ENCODE results near the gene LSP1. TPM values are rescaled to one million over a fixed set of nuclear protein-coding genes. Genes with fewer than 3 reads are reported as not detected.
A peak's percentile ranks its signal among the peaks of the same experiment; 100 is the strongest.

The LSP1 gene
- total and polyA plus RNA-seq, 7 donors: 8.7 to 80.2 (median 32.7) TPM

DNA sequence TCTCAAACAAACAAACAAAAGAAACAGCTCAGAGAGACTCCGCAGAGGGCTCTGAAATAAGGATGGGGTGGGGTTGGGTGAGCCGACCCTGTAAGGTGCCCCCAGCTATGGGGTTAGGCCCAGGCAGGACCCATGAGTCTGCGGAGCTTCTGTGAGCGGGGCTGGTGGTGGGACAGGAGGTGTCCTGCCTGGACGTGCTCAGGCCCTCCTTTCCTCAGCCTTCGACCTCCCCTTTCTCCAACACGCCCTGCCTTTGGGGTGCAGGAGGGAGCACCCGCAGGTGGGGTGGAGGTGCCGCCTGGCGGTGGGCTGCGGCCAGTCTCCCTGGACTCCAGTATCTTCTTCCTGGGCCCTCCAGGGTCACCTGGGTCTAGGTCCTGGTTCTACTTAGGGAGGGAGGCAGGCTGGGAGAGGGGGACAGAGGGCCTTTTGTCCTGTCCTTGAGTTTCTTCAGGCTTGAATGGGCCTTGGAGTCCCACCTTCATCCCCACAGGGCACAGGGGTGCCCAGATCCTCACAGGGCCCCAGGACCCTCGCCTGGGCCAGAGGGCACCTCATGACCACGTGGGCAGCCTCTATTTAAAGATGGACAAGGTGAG, 26.6 kb downstream of the LSP1 start:
- Histone ChIP-seq H3K27ac (peak overlapping the region; percentile 65 to 78 (median 68)), H3K4me1 (peaks cover 0 to 59% (median 51%) of the 10 kb centered on the region in 4 donors), H3K27me3 (peaks cover 0 to 6% (median 4%) of the 10 kb centered on the region in 3 donors), H3K9me3 (no peaks in the 10 kb centered on the region), H3K4me3 (no peak overlapping the region), H3K36me3 (peaks cover 0 to 2% (median 0%) of the 10 kb centered on the region in 4 donors)
- intact Hi-C loops (cut with DNase I): no loop called here
- DNase-seq: peak; percentile 64
- no peak for TF ChIP-seq EP300 (IDR thresholded peaks at IDR 0.05)
- no peak for TF ChIP-seq POLR2AphosphoS5 (IDR thresholded peaks at IDR 0.05)
- no peak for TF ChIP-seq POLR2A (IDR thresholded peaks at IDR 0.05)
- TF ChIP-seq, protein P1, sequence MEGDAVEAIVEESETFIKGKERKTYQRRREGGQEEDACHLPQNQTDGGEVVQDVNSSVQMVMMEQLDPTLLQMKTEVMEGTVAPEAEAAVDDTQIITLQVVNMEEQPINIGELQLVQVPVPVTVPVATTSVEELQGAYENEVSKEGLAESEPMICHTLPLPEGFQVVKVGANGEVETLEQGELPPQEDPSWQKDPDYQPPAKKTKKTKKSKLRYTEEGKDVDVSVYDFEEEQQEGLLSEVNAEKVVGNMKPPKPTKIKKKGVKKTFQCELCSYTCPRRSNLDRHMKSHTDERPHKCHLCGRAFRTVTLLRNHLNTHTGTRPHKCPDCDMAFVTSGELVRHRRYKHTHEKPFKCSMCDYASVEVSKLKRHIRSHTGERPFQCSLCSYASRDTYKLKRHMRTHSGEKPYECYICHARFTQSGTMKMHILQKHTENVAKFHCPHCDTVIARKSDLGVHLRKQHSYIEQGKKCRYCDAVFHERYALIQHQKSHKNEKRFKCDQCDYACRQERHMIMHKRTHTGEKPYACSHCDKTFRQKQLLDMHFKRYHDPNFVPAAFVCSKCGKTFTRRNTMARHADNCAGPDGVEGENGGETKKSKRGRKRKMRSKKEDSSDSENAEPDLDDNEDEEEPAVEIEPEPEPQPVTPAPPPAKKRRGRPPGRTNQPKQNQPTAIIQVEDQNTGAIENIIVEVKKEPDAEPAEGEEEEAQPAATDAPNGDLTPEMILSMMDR (IDR thresholded peaks at IDR 0.05): no peak
- 77 to 91% methylated on average over 13 of the region's 13 CpGs for WGBS, 2 donors

DNA sequence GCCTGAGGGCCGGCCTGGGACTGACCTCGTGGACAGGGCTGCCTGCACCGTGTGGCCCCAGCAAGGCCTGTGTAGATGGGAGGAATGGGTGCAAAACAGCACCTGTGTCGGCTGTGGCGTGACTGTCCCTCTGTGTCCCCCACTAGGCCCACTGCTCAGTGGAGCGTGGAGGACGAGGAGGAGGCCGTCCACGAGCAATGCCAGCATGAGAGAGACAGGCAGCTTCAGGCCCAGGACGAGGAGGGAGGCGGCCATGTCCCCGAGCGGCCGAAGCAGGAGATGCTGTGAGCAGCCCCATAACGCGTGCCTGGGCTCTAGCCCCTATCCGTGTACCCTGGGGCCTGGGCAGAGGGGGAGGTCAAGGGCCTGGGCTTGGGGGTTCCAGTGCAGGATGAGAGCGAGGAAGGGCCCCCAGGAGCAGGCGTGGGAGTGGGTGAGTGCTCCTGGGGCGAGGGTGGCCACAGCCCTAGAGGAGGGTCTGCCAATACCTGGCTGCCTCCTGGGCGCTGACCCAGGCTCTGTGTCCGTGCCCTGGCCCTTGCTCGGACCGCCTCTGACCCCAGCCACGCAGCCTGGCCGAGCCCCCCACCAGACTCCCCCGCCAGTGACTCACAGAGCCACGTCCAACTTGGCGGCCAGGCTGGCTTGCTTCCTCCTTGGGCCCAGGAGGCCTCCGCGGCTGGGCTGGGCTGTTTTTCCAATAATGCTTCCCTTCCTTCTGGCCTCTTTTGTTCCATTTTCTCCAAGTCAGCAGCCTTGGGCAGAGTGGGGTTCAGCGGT, 27.2 kb downstream of the LSP1 start:
- no peak for TF ChIP-seq EP300 (IDR thresholded peaks at IDR 0.05)
- TF ChIP-seq, protein P1 (IDR thresholded peaks at IDR 0.05): no peak
- Histone ChIP-seq H3K27ac (peak overlapping the region; percentile 65 to 78 (median 68)), H3K9me3 (no peaks in the 10 kb centered on the region), H3K4me3 (no peak overlapping the region), H3K36me3 (peaks cover 0 to 6% (median 0%) of the 10 kb centered on the region in 4 donors), H3K4me1 (peaks cover 0 to 53% (median 51%) of the 10 kb centered on the region in 4 donors), H3K27me3 (peaks cover 0 to 6% (median 0%) of the 10 kb centered on the region in 3 donors)
- DNase-seq: peak; percentile 88
- intact Hi-C loops (cut with DNase I): loop anchor here (5.0 kb wide), 2 partner anchors 43 to 188 kb away; partner anchors contain the start of gene TNNI2
- 73 to 82% methylated on average over 32 of the region's 32 CpGs for WGBS, 2 donors

DNA sequence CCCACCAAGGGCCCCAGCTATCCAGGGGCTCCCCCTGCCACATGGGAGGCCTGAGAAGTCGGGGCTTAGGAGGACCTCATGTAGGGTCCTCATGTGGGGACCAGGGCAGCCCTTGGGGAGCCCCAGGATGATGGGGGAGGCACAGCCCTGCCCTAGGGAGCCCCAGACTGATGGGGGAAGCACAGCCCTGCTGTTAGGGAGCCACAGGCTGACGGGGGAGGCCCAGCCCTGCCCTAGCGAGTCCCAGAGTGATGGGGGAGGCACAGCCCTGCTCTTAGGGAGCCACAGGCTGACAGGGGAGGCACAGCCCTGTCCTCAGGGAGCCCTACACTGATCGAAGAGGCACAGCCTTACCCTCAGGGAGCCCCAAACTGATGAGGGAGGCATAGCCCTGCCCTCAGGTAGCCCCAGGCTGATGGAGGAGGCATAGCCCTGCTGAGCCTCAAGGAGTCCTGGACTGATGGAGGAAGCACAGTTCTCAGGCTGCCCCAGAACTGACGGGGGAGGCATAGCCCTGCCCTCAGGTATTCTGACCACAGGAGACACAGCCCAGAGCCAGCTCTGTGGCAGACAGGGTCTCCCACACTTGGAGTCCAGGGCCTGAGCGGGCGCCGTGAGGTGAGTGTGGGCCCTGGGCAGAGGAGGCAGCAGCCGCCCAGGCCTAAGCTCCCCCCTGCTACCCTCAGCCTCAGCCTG, 28.0 kb downstream of the LSP1 start:
- H3K27me3 ChIP-seq: peaks cover 0 to 5% (median 0%) of the 10 kb centered on the region in 3 donors
- peak overlapping the region; percentile 65 to 78 (median 68) for H3K27ac ChIP-seq
- peaks cover 0 to 49% (median 45%) of the 10 kb centered on the region in 4 donors for H3K4me1 ChIP-seq
- no peak for TF ChIP-seq POLR2AphosphoS5 (IDR thresholded peaks at IDR 0.05)
- TF ChIP-seq, protein P1 (IDR thresholded peaks at IDR 0.05): no peak
- no peak for TF ChIP-seq EP300 (IDR thresholded peaks at IDR 0.05)
- no peaks in the 10 kb centered on the region for H3K9me3 ChIP-seq
- 63 to 77% methylated on average over 9 of the region's 9 CpGs for WGBS, 2 donors
- intact Hi-C loops (cut with DNase I): loop anchor here (5.0 kb wide), 2 partner anchors 44 to 189 kb away; partner anchors contain the start of gene TNNI2
- H3K4me3 ChIP-seq: no peak overlapping the region
- DNase-seq: peak; percentile 54
- H3K36me3 ChIP-seq: peaks cover 0 to 6% (median 0%) of the 10 kb centered on the region in 4 donors

DNA sequence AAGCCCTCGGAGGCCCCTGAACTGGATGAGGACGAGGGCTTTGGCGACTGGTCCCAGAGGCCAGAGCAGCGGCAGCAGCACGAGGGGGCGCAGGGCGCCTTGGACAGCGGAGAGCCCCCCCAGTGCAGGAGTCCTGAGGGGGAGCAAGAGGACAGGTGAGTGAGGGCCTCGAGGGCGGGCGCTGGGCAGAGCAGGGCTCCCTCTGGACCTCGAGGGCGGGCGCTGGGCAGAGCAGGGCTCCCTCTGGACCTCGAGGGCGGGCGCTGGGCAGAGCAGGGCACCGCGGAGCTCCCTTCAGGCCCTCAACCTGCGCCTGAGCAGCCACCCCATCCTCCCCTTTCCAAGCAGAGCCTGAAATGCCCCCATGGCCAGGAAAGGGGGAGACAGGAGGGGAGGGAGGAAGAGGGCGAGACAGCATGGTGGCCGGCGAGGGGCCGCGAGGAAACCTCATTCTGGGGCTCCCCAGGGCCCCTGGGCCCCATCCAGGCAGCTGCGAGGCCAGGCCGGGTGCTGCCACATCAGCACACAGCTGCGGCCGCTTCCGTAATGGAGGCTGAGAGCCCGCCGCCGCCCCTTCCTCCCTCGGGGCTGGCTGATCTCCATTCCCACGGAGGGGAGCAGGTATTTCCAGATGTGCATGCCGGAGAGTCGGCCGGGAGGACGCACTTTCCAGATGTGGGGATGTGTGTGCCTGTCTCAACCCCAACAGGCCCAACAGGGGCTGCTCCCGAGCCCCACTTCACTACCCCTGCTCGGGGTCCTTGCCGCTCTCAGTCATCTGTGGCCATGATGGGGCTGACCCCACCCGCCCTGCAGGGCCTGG, 28.8 kb downstream of the LSP1 start:
- WGBS, 2 donors: 61 to 68% methylated on average over 43 of the region's 43 CpGs
- Histone ChIP-seq H3K36me3 (peaks cover 0 to 6% (median 0%) of the 10 kb centered on the region in 4 donors), H3K9me3 (no peaks in the 10 kb centered on the region), H3K27ac (peak overlapping the region; percentile 65 to 78 (median 68)), H3K27me3 (no peaks in the 10 kb centered on the region), H3K4me1 (peaks cover 0 to 41% (median 37%) of the 10 kb centered on the region in 4 donors), H3K4me3 (no peak overlapping the region)
- intact Hi-C loops (cut with DNase I): loop anchor here (1.0 to 5.0 kb wide), 3 partner anchors 44 to 270 kb away; partner anchors contain the start of gene TNNI2
- TF ChIP-seq, protein P1 (IDR thresholded peaks at IDR 0.05): no peak
- no peak for TF ChIP-seq POLR2AphosphoS5 (IDR thresholded peaks at IDR 0.05)
- no peak for TF ChIP-seq EP300 (IDR thresholded peaks at IDR 0.05)
- no peak for TF ChIP-seq POLR2A (IDR thresholded peaks at IDR 0.05)
- peak; percentile 71 for DNase-seq

All from sigmoid colon (tissue), 7 donors.